ENCODE results near the gene PPP1R3F. TPM values are rescaled to one million over a fixed set of nuclear protein-coding genes. Genes with fewer than 3 reads are reported as not detected.
A peak's percentile ranks its signal among the peaks of the same experiment; 100 is the strongest.

PPP1R3F gene
- total and polyA plus RNA-seq, 9 of the 15 experiments (the other 6 are each of a cell fraction or from before 2014, with no cell fraction given): 0.03 to 0.91 (median 0.43) TPM; not detected in 1

DNA sequence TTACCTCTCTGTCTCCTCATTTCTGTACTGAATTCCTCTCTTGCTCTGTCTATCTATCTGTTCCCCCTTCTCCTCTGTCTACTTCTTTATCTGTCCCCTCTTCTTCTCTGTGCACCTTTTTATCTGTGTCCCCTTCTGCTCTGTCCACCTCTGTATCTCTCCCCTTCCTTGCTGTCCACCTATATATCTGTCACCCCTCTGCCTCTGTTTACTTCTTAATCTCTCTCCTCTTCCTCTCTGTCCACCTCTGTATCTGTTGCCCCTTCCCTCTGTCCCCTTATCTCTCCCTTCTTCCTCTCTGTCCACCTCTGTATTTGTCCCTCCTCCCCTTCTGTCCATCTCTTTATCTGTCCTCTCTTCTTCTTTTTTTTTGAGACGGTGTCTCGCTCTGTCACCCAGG, 25.4 kb upstream of the PPP1R3F start (continued):
- no peak for TF ChIP-seq ZFP91 (CRISPR knock-in tag; IDR thresholded peaks at IDR 0.05)
- no peak for TF ChIP-seq BDP1 (IDR thresholded peaks at IDR 0.05; ENCODE audit: insufficient read depth, insufficient read length)
- TF ChIP-seq, protein P1, sequence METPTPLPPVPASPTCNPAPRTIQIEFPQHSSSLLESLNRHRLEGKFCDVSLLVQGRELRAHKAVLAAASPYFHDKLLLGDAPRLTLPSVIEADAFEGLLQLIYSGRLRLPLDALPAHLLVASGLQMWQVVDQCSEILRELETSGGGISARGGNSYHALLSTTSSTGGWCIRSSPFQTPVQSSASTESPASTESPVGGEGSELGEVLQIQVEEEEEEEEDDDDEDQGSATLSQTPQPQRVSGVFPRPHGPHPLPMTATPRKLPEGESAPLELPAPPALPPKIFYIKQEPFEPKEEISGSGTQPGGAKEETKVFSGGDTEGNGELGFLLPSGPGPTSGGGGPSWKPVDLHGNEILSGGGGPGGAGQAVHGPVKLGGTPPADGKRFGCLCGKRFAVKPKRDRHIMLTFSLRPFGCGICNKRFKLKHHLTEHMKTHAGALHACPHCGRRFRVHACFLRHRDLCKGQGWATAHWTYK (CRISPR knock-in tag; IDR thresholded peaks at IDR 0.05): no peak
- TF ChIP-seq TFAM (CRISPR knock-in tag; conservative IDR thresholded peaks at IDR 0.05): no peak
- no peak for TF ChIP-seq ZNF639 (CRISPR knock-in tag; conservative IDR thresholded peaks at IDR 0.05 in 1 of 2, IDR thresholded peaks at IDR 0.05 in 1 of 2)
- no peak for TF ChIP-seq CHD1 (IDR thresholded peaks at IDR 0.05; ENCODE audit: low read length)
- no peak for TF ChIP-seq MTF1 (CRISPR knock-in tag; IDR thresholded peaks at IDR 0.05; ENCODE audit: borderline replicate concordance)
- peak; percentile 100 for TF ChIP-seq ARID1B (IDR thresholded peaks at IDR 0.05)
- peak; percentile 99 for TF ChIP-seq GATAD2A (IDR thresholded peaks at IDR 0.05)
- TF ChIP-seq IFI16 (CRISPR knock-in tag; IDR thresholded peaks at IDR 0.05): no peak
- no peak for TF ChIP-seq ID3 (CRISPR knock-in tag; IDR thresholded peaks at IDR 0.05)
- TF ChIP-seq ID3 (tag; IDR thresholded peaks at IDR 0.05): no peak
- TF ChIP-seq, protein P2, sequence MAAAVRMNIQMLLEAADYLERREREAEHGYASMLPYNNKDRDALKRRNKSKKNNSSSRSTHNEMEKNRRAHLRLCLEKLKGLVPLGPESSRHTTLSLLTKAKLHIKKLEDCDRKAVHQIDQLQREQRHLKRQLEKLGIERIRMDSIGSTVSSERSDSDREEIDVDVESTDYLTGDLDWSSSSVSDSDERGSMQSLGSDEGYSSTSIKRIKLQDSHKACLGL (CRISPR knock-in tag; IDR thresholded peaks at IDR 0.05; ENCODE audit: borderline replicate concordance, poor library complexity, severe bottlenecking): no peak
- TF ChIP-seq MAX (CRISPR knock-in tag; IDR thresholded peaks at IDR 0.05): no peak
- no peak for TF ChIP-seq ZNF830 (CRISPR knock-in tag; IDR thresholded peaks at IDR 0.05)
- no peak for TF ChIP-seq TAF7 (tag; IDR thresholded peaks at IDR 0.05)
- no peak for TF ChIP-seq ZNF324 (CRISPR knock-in tag; IDR thresholded peaks at IDR 0.05)
- no peak for TF ChIP-seq KDM5B (IDR thresholded peaks at IDR 0.05; ENCODE audit: insufficient replicate concordance, low read depth, low read length)
- no peak for TF ChIP-seq RAD21 (CRISPR knock-in tag; conservative IDR thresholded peaks at IDR 0.05 in 1 of 2, IDR thresholded peaks at IDR 0.05 in 1 of 2)
- TF ChIP-seq ZNF280A (IDR thresholded peaks at IDR 0.05; ENCODE audit: low read depth, partially characterized antibody): no peak
- TF ChIP-seq TSC22D4 (tag; IDR thresholded peaks at IDR 0.05): no peak

Measured in K562 (cell line).